Nephron progenitor cell (in vitro differentiated cells): ENCODE measurements around the gene HLA-DOA.

Source experiments
- DNase-seq: peaks from one replicate; pipeline ENCODE4 v3.0.0; 2021
- H3K27ac Mint-ChIP-seq: 2 replicates; pipeline ENCODE4 v1.8.0; 2021; ENCODE audit warnings: mild to moderate bottlenecking, moderate library complexity, mixed read lengths
- H3K27me3 Mint-ChIP-seq: 2 replicates; pipeline ENCODE4 v1.8.0; 2021; ENCODE audit warnings: mild to moderate bottlenecking, low read depth, mixed read lengths; ENCODE audit not compliant: poor library complexity
- H3K36me3 Mint-ChIP-seq: 2 replicates; pipeline ENCODE4 v1.8.0; 2021; ENCODE audit warnings: low read depth, mixed read lengths
- H3K4me1 Mint-ChIP-seq: 2 replicates; pipeline ENCODE4 v1.8.0; 2021; ENCODE audit warnings: mixed read lengths
- H3K4me3 Mint-ChIP-seq: 2 replicates; pipeline ENCODE4 v1.8.0; 2021; ENCODE audit warnings: mild to moderate bottlenecking, moderate library complexity, mixed read lengths
- H3K9me3 Mint-ChIP-seq: 2 replicates; pipeline ENCODE4 v1.8.0; 2021; ENCODE audit warnings: mild to moderate bottlenecking, moderate library complexity, mixed read lengths
- CTCF ChIP-seq: fragments of 200-600 bp; sonication (generic); IDR thresholded peaks from 2 replicates; pipeline ENCODE4 v1.5.0; 2021; ENCODE audit warnings: antibody characterized with exemption

The HLA-DOA gene

GRCh38 chr6:33029328-33030184, 20.2 kb upstream of the HLA-DOA start:
- no peak for DNase-seq
- Mint-ChIP-seq H3K27me3 (peaks cover 64% of the 10 kb centered on the region), H3K4me3 (no peak overlapping the region), H3K27ac (no peak overlapping the region), H3K4me1 (no peaks in the 10 kb centered on the region), H3K9me3 (peaks cover 2% of the 10 kb centered on the region), H3K36me3 (no peaks in the 10 kb centered on the region)
- TF ChIP-seq CTCF = no peak

DNA sequence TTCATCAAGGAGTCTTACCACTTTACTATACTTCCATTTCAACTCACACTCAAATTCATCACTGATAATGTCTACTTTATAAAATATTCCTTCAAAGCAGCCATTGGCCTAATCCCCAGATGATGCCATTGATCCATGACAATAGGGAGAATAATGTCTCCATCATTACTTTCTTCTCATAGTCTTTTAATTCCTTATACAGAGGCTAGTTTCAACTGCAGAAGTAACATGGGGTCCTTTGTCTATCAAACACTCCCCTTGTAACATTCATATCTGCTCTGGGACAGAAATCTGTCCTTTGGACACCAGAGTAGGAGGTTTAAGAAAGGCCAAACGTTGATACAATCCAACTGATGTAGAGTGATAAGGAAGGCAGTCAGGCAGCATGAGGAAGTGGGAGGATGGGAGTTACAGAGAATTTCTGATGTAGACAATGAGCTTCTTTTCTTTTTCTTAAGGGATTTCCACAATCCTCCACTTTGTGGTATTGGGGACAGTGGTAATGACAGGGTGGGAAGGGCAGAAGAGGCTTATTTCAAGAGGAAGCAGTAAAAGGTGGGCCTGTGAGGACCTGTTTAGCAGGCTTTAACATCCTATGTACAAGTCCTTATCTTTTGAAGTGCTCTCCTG, 18.9 kb upstream of the HLA-DOA start:
- no peak for TF ChIP-seq CTCF
- H3K36me3 Mint-ChIP-seq = no peaks in the 10 kb centered on the region
- no peaks in the 10 kb centered on the region for H3K9me3 Mint-ChIP-seq
- no peak for DNase-seq
- H3K27ac Mint-ChIP-seq = no peak overlapping the region
- no peaks in the 10 kb centered on the region for H3K4me1 Mint-ChIP-seq
- no peak overlapping the region for H3K4me3 Mint-ChIP-seq
- H3K27me3 Mint-ChIP-seq = peaks cover 55% of the 10 kb centered on the region

DNA sequence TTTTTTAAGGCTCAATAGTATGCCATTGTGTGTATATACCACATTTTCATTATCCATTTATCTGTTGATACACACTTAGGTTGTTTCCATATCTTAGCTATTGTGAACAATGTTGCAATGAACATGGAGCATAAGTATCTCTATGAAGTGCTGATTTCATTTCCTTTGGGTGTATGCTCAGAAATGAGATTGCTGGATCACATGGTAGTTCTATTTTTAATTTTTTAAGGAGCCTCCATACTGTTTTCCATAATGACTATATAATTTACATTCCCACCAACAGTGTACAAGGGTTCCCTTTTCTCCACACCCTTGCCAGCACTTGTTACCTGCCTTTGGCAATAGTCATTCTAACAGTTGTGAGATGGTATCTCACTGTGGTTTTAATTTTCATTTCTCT, 15.1 kb upstream of the HLA-DOA start:
- Mint-ChIP-seq H3K36me3 (no peaks in the 10 kb centered on the region), H3K27ac (no peak overlapping the region), H3K9me3 (no peaks in the 10 kb centered on the region), H3K4me1 (no peaks in the 10 kb centered on the region), H3K4me3 (no peak overlapping the region), H3K27me3 (peaks cover 42% of the 10 kb centered on the region)
- no peak for TF ChIP-seq CTCF
- DNase-seq = no peak

DNA sequence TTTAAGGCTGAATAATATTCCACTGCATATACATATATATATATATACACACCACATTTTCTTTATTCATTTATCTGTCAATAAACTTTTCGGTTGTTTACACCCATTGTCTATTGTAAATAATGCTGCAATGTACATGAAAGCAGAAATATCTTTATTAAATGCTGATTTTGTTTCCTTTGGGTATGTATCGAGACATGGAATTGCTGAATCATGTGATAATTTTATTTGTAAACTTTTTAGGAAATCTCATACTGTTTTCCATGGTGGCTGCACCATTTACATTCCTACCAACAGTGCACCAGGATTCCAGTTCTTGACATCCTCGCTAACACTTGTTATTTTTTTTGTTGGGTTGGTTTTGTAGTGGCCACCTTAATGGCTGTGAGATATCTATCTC, 14.1 kb upstream of the HLA-DOA start:
- Mint-ChIP-seq H3K4me1 (no peaks in the 10 kb centered on the region), H3K27ac (no peak overlapping the region), H3K27me3 (peaks cover 47% of the 10 kb centered on the region), H3K9me3 (no peaks in the 10 kb centered on the region), H3K4me3 (no peak overlapping the region), H3K36me3 (no peaks in the 10 kb centered on the region)
- DNase-seq = no peak
- TF ChIP-seq CTCF = no peak

- TF ChIP-seq CTCF = no peak
- Mint-ChIP-seq H3K4me1 (peaks cover 8% of the 10 kb centered on the region), H3K4me3 (no peak overlapping the region), H3K27ac (no peak overlapping the region), H3K9me3 (no peaks in the 10 kb centered on the region), H3K36me3 (no peaks in the 10 kb centered on the region), H3K27me3 (peaks cover 56% of the 10 kb centered on the region)
- DNase-seq = no peak
Observed at GRCh38 chr6:33021917-33022316, 12.5 kb upstream of the HLA-DOA start.
